D721Med (cell line): ENCODE measurements around the gene ANTXR1.
"Not testable (repeated sequence)": the region's sequence is repeated elsewhere in the genome, so short reads cannot be mapped to it uniquely, and the experiment has no call there.

Experiments used
- DNase-seq: peaks from one replicate; pipeline ENCODE4 v3.0.0; 2011; ENCODE audit warnings: low spot score; ENCODE audit not compliant: insufficient read length
- FAIRE-seq: peaks from 2 replicates; lab custom pipeline; 2011; peaks lifted over from hg19 to GRCh38; lab: Jason Lieb, UNC
- TF ChIP-seq, protein P1 (sequence below): IDR thresholded peaks from 2 replicates; pipeline ENCODE4 v1.5.1; 2012; ENCODE audit warnings: mild to moderate bottlenecking, control low read depth; ENCODE audit not compliant: insufficient read depth; ENCODE audit errors: missing control alignments

The ANTXR1 gene

GRCh38 chr2:69171116-69171896, 158.3 kb downstream of the ANTXR1 start:
- TF ChIP-seq, protein P1, sequence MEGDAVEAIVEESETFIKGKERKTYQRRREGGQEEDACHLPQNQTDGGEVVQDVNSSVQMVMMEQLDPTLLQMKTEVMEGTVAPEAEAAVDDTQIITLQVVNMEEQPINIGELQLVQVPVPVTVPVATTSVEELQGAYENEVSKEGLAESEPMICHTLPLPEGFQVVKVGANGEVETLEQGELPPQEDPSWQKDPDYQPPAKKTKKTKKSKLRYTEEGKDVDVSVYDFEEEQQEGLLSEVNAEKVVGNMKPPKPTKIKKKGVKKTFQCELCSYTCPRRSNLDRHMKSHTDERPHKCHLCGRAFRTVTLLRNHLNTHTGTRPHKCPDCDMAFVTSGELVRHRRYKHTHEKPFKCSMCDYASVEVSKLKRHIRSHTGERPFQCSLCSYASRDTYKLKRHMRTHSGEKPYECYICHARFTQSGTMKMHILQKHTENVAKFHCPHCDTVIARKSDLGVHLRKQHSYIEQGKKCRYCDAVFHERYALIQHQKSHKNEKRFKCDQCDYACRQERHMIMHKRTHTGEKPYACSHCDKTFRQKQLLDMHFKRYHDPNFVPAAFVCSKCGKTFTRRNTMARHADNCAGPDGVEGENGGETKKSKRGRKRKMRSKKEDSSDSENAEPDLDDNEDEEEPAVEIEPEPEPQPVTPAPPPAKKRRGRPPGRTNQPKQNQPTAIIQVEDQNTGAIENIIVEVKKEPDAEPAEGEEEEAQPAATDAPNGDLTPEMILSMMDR, result no peak
- DNase-seq (no peak), FAIRE-seq (no peak)

DNA sequence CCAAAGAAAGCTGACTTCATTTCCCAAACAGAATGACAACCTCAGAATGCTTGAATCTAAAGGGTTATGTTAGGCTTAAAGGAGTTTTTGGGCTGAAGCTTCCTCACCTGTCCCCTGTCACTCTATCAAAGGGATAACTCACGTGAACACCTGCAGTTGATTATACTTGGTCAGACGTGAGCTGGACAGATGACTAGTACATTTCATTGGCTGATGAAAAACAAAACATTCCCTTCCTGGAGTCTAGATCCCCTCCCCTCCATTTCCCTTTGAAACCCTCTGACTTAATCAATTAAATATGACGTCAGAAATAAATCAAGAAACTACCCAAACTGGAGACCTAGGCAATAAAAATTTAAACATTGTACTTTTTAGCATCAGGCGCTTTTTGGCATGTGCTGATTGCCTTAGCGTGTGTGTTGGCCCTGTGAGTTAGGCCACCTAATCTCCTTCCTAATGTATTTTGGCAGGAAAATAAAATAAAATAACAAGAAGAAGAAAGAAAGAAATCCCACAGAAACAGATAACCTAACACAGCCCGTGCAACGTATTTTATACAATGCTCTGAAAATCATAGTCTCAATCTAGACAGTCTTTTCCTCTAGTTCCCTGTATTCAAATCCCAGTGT, 159.0 kb downstream of the ANTXR1 start:
- FAIRE-seq (no peak), DNase-seq (no peak)

GRCh38 chr2:69173706-69174105, 160.7 kb downstream of the ANTXR1 start:
- DNase-seq (no peak), FAIRE-seq (no peak)
- TF ChIP-seq, protein P1, result no peak

More for the DNA sequence above, 159.0 kb downstream of the ANTXR1 start:
- TF ChIP-seq, protein P1, result no peak

GRCh38 chr2:69174211-69174610, 161.2 kb downstream of the ANTXR1 start:
- not testable (repeated sequence) for FAIRE-seq

GRCh38 chr2:69175790-69176715, 163.1 kb downstream of the ANTXR1 start:
- no peak for DNase-seq
- no peak for FAIRE-seq
- TF ChIP-seq, protein P1, result no peak

More at GRCh38 chr2:69174211-69174610, 161.2 kb downstream of the ANTXR1 start:
- not testable (repeated sequence) for DNase-seq

GRCh38 chr2:69177063-69177771, 164.2 kb downstream of the ANTXR1 start:
- no peak for DNase-seq
- FAIRE-seq, result no peak
- TF ChIP-seq, protein P1, result no peak
